Measurements from ENCODE around the gene EFNA5.
"Not testable (repeated sequence)": the region's sequence is repeated elsewhere in the genome, so short reads cannot be mapped to it uniquely, and the experiment has no call there.

The EFNA5 gene

GRCh38 chr5:107499237-107499636 lies 171.5 kb downstream of the EFNA5 start:
- no peak for DNase-seq (ENCODE audit: low read depth in 2 of 3, low spot score in 2 of 3)

GRCh38 chr5:107496466-107496865 lies 174.3 kb downstream of the EFNA5 start:
- no peak for DNase-seq (ENCODE audit: low read depth in 2 of 3, low spot score in 2 of 3)

- not testable (repeated sequence) for DNase-seq (ENCODE audit: low read depth in 2 of 3, low spot score in 2 of 3)
Measured at GRCh38 chr5:107494129-107494528, 176.6 kb downstream of the EFNA5 start.

GRCh38 chr5:107487056-107487542 lies 183.6 kb downstream of the EFNA5 start:
- DNase-seq (ENCODE audit: low read depth in 2 of 3, low spot score in 2 of 3): no peak

- DNase-seq (ENCODE audit: low read depth in 2 of 3, low spot score in 2 of 3): peak in 1 of 3 experiments; percentile 14
Measured at GRCh38 chr5:107486489-107486888, 184.2 kb downstream of the EFNA5 start.

- no peak for DNase-seq (ENCODE audit: low read depth in 2 of 3, low spot score in 2 of 3)
Measured at GRCh38 chr5:107485184-107485583, 185.6 kb downstream of the EFNA5 start.

GRCh38 chr5:107484281-107484680 lies 186.5 kb downstream of the EFNA5 start:
- no peak for DNase-seq (ENCODE audit: low read depth in 2 of 3, low spot score in 2 of 3)

- DNase-seq (ENCODE audit: low read depth in 2 of 3, low spot score in 2 of 3): no peak
Measured at GRCh38 chr5:107483231-107484024, 187.3 kb downstream of the EFNA5 start.

GRCh38 chr5:107478068-107478641 lies 192.6 kb downstream of the EFNA5 start:
- DNase-seq (ENCODE audit: low read depth in 2 of 3, low spot score in 2 of 3): no peak

- no peak for DNase-seq (ENCODE audit: low read depth in 2 of 3, low spot score in 2 of 3)
Measured at GRCh38 chr5:107477492-107477891, 193.2 kb downstream of the EFNA5 start.

GRCh38 chr5:107476783-107477182 lies 194.0 kb downstream of the EFNA5 start:
- DNase-seq (ENCODE audit: low read depth in 2 of 3, low spot score in 2 of 3): no peak

GRCh38 chr5:107474716-107475489 lies 195.8 kb downstream of the EFNA5 start:
- no peak for DNase-seq (ENCODE audit: low read depth in 2 of 3, low spot score in 2 of 3)

GRCh38 chr5:107474361-107474715 lies 196.4 kb downstream of the EFNA5 start:
- no peak for DNase-seq (ENCODE audit: low read depth in 2 of 3, low spot score in 2 of 3)

GRCh38 chr5:107472620-107473064 lies 198.1 kb downstream of the EFNA5 start:
- no peak for DNase-seq (ENCODE audit: low read depth in 2 of 3, low spot score in 2 of 3)

- DNase-seq (ENCODE audit: low read depth in 2 of 3, low spot score in 2 of 3): no peak
Measured at GRCh38 chr5:107470295-107470582, 200.5 kb downstream of the EFNA5 start.

GRCh38 chr5:107469485-107470294 lies 201.0 kb downstream of the EFNA5 start:
- DNase-seq (ENCODE audit: low read depth in 2 of 3, low spot score in 2 of 3): no peak

GRCh38 chr5:107469064-107469463 lies 201.7 kb downstream of the EFNA5 start:
- no peak for DNase-seq (ENCODE audit: low read depth in 2 of 3, low spot score in 2 of 3)

- no peak for DNase-seq (ENCODE audit: low read depth in 2 of 3, low spot score in 2 of 3)
Measured at GRCh38 chr5:107468276-107468675, 202.5 kb downstream of the EFNA5 start.

GRCh38 chr5:107467137-107467932 lies 203.4 kb downstream of the EFNA5 start:
- no peak for DNase-seq (ENCODE audit: low read depth in 2 of 3, low spot score in 2 of 3)

GRCh38 chr5:107466233-107466769 lies 204.4 kb downstream of the EFNA5 start:
- no peak for DNase-seq (ENCODE audit: low read depth in 2 of 3, low spot score in 2 of 3)
